GM12801 (cell line): ENCODE results near the gene MYADML2.

Source experiments
- TF ChIP-seq, protein P1 (sequence below): IDR thresholded peaks from one replicate; pipeline ENCODE4 v1.5.1; 2011; ENCODE audit warnings: control low read depth; ENCODE audit not compliant: insufficient read length; ENCODE audit errors: extremely low read depth

The MYADML2 gene

DNA sequence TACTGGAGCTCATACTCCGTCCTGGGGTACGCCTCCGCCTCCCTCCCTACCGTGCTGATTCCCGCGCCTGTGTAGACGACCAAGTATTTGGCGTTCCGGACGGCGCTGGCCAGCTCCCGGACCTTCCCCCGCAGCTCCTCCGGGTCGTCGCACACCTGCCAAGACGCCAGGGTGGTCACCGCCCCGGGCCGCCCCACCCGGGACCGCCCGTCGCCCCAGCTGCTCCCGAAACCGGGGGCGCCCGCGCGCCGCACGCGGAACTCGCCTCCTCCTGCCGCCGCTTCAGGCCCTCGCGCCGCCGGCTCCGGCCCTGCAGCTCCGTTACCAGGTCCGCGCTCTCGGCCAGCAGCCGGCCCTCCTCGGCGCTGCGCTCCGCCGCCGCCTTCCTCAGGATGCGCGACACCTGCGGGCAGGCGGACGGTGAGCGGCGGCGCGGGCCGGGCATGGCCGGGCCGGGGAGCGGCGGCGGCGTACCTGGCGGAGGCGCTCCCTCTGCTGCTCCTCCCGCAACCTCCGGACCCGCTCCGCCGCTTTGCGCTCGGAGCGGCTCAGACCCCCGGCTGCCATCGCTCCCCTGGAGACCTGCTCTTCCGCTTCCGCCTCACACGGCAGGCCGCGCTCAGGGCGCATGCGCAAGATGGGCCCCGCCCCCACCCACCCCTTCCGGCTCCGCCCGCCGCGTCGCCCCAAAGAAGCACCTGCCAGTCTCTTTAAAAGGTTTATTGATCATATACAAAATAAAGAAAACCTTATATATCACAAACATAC lies 29.3 kb downstream of the MYADML2 start, which contains the start of gene SIRT7:
Gene SIRT7, minus strand, starts transcription at position 612 of the 768 bp plus-strand sequence. Its CDS starts 45 bp downstream, at position 567.
- TF ChIP-seq, protein P1, sequence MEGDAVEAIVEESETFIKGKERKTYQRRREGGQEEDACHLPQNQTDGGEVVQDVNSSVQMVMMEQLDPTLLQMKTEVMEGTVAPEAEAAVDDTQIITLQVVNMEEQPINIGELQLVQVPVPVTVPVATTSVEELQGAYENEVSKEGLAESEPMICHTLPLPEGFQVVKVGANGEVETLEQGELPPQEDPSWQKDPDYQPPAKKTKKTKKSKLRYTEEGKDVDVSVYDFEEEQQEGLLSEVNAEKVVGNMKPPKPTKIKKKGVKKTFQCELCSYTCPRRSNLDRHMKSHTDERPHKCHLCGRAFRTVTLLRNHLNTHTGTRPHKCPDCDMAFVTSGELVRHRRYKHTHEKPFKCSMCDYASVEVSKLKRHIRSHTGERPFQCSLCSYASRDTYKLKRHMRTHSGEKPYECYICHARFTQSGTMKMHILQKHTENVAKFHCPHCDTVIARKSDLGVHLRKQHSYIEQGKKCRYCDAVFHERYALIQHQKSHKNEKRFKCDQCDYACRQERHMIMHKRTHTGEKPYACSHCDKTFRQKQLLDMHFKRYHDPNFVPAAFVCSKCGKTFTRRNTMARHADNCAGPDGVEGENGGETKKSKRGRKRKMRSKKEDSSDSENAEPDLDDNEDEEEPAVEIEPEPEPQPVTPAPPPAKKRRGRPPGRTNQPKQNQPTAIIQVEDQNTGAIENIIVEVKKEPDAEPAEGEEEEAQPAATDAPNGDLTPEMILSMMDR = no peak

DNA sequence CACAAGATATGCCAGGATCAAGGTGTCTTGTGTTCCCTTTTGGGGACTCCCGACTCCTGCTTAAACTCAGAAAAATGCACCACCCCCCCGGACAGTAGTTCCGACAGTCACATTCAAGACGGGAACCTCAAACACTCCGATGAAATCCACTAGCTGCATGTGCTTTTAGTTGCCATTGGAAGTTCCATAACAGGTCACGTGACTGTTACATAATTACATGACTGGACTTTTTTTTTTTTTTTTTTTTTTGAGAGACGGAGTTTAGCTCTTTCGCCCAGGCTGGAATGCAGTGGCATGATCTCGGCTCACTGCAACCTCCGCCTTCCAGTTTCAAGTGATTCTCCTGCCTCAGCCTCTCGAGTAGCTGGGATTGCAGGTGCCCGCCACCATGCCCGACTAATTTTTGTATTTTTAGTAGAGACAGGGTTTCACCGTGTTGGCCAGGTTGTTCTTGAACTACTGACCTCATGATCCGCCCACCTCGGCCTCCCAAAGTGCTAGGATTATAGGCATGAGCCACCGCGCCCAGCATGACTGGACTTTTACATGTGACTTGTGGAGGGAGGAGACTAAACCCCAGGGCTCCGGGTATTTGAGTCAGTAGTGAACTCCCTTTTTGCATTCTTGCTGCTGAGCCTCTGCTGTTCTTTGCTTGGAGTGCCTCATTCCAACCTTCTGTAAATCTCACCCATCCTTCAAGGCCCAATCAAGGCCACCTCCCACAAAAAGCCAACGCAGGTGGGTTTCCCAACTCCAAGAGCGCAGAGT lies 30.6 kb downstream of the MYADML2 start:
- TF ChIP-seq, protein P1 = no peak

- TF ChIP-seq, protein P1 = no peak
Observed at GRCh38 chr17:81915331-81915730, 31.7 kb downstream of the MYADML2 start.

DNA sequence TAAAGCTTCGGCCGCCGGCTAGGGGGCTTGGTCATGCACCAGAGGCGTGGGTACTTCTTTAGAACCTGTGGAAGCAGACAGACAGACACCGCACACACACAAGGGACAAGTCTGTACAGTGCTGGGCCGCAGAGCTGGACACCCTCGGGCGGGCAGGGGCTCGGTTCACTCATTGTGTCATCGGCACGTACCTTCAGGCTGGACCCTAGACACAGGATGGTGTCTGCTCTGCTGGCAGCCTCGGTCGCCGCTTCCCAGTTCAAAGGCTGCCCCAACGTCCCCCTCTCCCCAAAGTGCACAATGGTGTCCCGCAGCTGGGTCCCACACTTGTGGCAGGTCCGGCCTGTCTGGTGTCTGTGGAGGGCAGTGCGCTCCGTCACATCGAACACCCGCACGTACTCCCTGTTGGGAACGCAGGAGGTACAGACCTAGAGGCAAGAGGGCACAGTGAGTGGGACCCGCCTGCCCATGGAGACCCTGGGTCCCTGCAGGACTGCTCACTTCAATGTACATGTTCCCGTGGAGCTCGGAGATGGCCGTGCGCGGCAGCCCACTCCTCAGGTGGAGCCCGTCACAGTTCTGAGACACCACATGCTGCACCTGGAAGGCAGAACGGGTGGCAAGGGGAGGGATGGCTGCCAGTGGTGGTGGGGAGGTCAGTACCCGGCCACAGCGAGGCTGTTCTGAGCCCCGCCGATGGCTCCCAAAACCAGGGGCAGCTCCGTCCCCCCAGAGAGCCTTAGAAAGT lies 32.8 kb downstream of the MYADML2 start:
- TF ChIP-seq, protein P1 = no peak

GRCh38 chr17:81913394-81914102 lies 33.5 kb downstream of the MYADML2 start:
- TF ChIP-seq, protein P1 = no peak

DNA sequence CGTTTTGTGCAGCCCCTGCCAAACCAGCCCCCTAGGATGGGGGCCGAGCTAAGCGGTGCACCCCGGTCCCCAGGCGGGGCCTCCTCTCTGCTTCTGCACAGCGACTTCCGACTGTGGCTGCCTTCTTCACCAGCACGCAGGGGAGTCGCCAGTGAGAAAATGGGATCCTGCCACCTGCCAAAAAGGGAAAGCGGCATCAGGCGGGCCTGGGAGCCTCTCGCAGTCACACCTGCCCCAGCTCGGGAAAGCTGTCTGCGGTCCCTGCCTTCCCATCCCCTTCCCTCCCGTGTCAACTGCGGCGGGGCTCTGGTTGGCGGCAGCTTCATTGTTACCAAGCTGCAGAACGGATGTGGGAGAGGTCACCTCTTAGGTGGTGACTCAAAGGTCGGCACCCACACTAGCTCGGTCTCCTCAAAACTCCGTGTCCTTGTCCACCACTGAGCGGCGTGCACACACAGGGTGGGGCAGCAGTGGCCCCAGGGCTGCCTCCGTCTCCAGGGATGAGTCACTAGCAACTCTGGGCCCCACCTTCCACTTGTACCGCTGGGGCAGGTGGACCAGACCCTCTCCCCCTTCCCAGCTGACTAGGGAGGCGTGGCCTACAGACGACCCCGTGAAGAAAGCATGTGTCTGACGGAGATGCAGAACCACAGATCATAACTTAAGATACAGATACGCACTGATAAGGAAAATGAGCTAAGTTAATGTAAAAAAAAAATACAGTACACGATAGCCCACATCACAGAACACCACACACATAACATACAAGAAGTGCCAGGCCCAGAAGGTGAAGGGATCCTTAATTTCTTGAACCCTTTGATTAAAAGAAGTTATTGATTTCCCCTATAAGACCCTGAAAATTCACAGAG lies 34.4 kb downstream of the MYADML2 start:
- TF ChIP-seq, protein P1 = no peak
